GM23248 (cell line): ENCODE results near the gene NOS1AP.

Source experiments
- EZH2 ChIP-seq: fragments of 200-600 bp; sonication (generic); IDR thresholded peaks from 2 replicates; pipeline ENCODE4 v1.6.1; 2018; ENCODE audit warnings: antibody characterized with exemption, mild to moderate bottlenecking; ENCODE audit not compliant: insufficient read depth, poor library complexity, severe bottlenecking
- EZH2phosphoT487 ChIP-seq: fragments of 200-600 bp; sonication (generic); IDR thresholded peaks from 2 replicates; pipeline ENCODE4 v1.6.1; 2018; ENCODE audit warnings: antibody characterized with exemption, moderate library complexity, mild to moderate bottlenecking, low read depth; ENCODE audit not compliant: insufficient read depth

DNA sequence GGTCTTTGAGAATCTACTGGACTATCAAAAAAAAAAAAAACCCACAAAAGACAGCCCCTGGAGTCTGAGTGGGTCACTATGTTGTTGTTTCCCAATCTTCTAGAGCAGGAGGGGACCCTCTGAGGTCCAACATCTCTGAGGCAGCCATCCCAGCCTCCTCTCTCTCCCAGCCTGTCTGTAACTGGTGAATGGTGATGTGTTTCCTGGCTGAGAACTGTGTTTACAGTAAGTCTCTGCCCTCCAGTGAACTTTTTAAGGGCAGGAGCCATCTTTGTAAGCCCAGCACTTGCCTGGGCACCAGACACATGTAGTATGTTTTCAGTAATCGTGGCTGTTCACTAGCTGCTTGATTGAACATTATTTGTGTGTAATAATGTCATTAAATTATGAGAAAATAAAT lies 221.5 kb downstream of the NOS1AP start:
- no peak for TF ChIP-seq EZH2
- no peak for TF ChIP-seq EZH2phosphoT487
